Trophoblast cell (in vitro differentiated cells and primary cell): ENCODE results near the gene INSIG1.

Source experiments
- DNase-seq, 2 donors: peaks; one replicate each; pipeline ENCODE4 v3.0.0-alpha.2; 2016
- H2AFZ ChIP-seq: 2 replicates; pipeline ENCODE4 v1.6.1; 2013; ENCODE audit warnings: low read length, moderate library complexity, mild to moderate bottlenecking; ENCODE audit not compliant: insufficient read depth, poor library complexity
- H2AK5ac ChIP-seq: 2 replicates; pipeline ENCODE4 v1.6.1; 2013; ENCODE audit warnings: mild to moderate bottlenecking, low read length
- H2BK120ac ChIP-seq: 2 replicates; pipeline ENCODE4 v1.6.1; 2013; ENCODE audit warnings: low read length, mild to moderate bottlenecking, moderate library complexity; ENCODE audit not compliant: insufficient read depth, poor library complexity
- H2BK12ac ChIP-seq: 2 replicates; pipeline ENCODE4 v1.6.1; 2013; ENCODE audit warnings: mild to moderate bottlenecking, low read length, moderate library complexity
- H2BK5ac ChIP-seq: 2 replicates; pipeline ENCODE4 v1.6.1; 2013; ENCODE audit warnings: low read length, low read depth, moderate library complexity, mild to moderate bottlenecking; ENCODE audit not compliant: poor library complexity
- H3K14ac ChIP-seq: 2 replicates; pipeline ENCODE4 v1.6.1; 2013; ENCODE audit warnings: mild to moderate bottlenecking, low read length
- H3K18ac ChIP-seq: 2 replicates; pipeline ENCODE4 v1.6.1; 2013; ENCODE audit warnings: mild to moderate bottlenecking, low read length
- H3K23ac ChIP-seq: 2 replicates; pipeline ENCODE4 v1.6.1; 2013; ENCODE audit warnings: low read length
- H3K27ac ChIP-seq: 2 replicates; pipeline ENCODE4 v1.5.1; 2013; ENCODE audit warnings: low read depth, mild to moderate bottlenecking, inconsistent platforms, low read length, moderate library complexity
- H3K27me3 ChIP-seq: 2 replicates; pipeline ENCODE4 v1.6.1; 2013; ENCODE audit warnings: inconsistent platforms, mild to moderate bottlenecking, low read length, moderate library complexity; ENCODE audit not compliant: insufficient read depth
- H3K36me3 ChIP-seq, 2 experiments: 1 replicate in 1 of 2; 2 replicates in 1 of 2; pipeline ENCODE4 v1.6.1; 2013; ENCODE audit warnings: low read length in 2 of 2, mild to moderate bottlenecking in 2 of 2, moderate library complexity in 1 of 2; ENCODE audit not compliant: insufficient read depth in 2 of 2, control insufficient read depth in 1 of 2
- H3K4ac ChIP-seq: 2 replicates; pipeline ENCODE4 v1.6.1; 2013; ENCODE audit warnings: low read depth, mild to moderate bottlenecking, low read length, moderate library complexity
- H3K4me1 ChIP-seq, 2 experiments: 1 replicate in 1 of 2; 2 replicates in 1 of 2; pipeline ENCODE4 v1.6.1; 2013; ENCODE audit warnings: low read length in 2 of 2, mild to moderate bottlenecking in 2 of 2, moderate library complexity in 1 of 2; ENCODE audit not compliant: insufficient read depth in 2 of 2, control insufficient read depth in 1 of 2
- H3K4me2 ChIP-seq: 2 replicates; pipeline ENCODE4 v1.6.1; 2013; ENCODE audit warnings: inconsistent platforms, mild to moderate bottlenecking, low read length, moderate library complexity
- H3K4me3 ChIP-seq: 2 replicates; pipeline ENCODE4 v1.5.1; 2013; ENCODE audit warnings: mild to moderate bottlenecking, low read depth, low read length, inconsistent platforms
- H3K79me1 ChIP-seq: one replicate; pipeline ENCODE4 v1.6.1; 2013; ENCODE audit warnings: low read length
- H3K79me2 ChIP-seq: 2 replicates; pipeline ENCODE4 v1.6.1; 2013; ENCODE audit warnings: low read length, mild to moderate bottlenecking; ENCODE audit not compliant: control insufficient read depth, insufficient read depth, poor library complexity
- H3K9ac ChIP-seq: 2 replicates; pipeline ENCODE4 v1.6.1; 2013; ENCODE audit warnings: mild to moderate bottlenecking, low read length
- H3K9me3 ChIP-seq: 2 replicates; pipeline ENCODE4 v1.6.1; 2013; ENCODE audit warnings: low read depth, mild to moderate bottlenecking, control low read depth, inconsistent platforms, low read length; ENCODE audit not compliant: insufficient read depth
- H4K12ac ChIP-seq: 2 replicates; pipeline ENCODE4 v1.6.1; 2013; ENCODE audit warnings: low read depth, mild to moderate bottlenecking, low read length, moderate library complexity
- H4K8ac ChIP-seq: 2 replicates; pipeline ENCODE4 v1.6.1; 2013; ENCODE audit warnings: low read depth, mild to moderate bottlenecking, low read length, moderate library complexity
- H4K91ac ChIP-seq: one replicate; pipeline ENCODE4 v1.6.1; 2013; ENCODE audit warnings: low read depth, mild to moderate bottlenecking, low read length, moderate library complexity
- WGBS: extraction: QIAGEN DNeasy Blood & Tissue Kit; methylation state at CpG from one replicate; pipeline ENCODE4 v1.1.7; 2013; ENCODE audit warnings: missing lambda C conversion rate; ENCODE audit not compliant: insufficient read length, insufficient coverage; ENCODE audit errors: extremely low coverage; 5-methylcytosine and 5-hydroxymethylcytosine counted together

INSIG1 gene

GRCh38 chr7:155283565-155284194 is 14.0 kb upstream of the INSIG1 start:
- Histone ChIP-seq H4K12ac (no peak overlapping the region), H2AFZ (no peak overlapping the region), H3K18ac (no peak overlapping the region), H4K8ac (no peak overlapping the region), H3K4ac (no peak overlapping the region), H3K23ac (no peak overlapping the region), H3K14ac (no peak overlapping the region), H3K79me2 (no peaks in the 10 kb centered on the region), H3K79me1 (no peaks in the 10 kb centered on the region), H3K4me1 (peaks cover 0 to 2% of the 10 kb centered on the region in 2 experiments), H2BK12ac (no peak overlapping the region), H2BK5ac (no peak overlapping the region), H3K4me3 (no peak overlapping the region), H3K27me3 (no peaks in the 10 kb centered on the region), H3K9me3 (peaks cover 6% of the 10 kb centered on the region), H4K91ac (no peak overlapping the region), H3K27ac (no peak overlapping the region), H3K4me2 (no peak overlapping the region), H3K9ac (no peak overlapping the region), H2AK5ac (no peak overlapping the region), H2BK120ac (no peak overlapping the region), H3K36me3 (no peaks in the 10 kb centered on the region)
- 100% methylated on average over 1 of the region's 2 CpGs for WGBS
- no peak for DNase-seq

GRCh38 chr7:155284496-155285274 is 13.0 kb upstream of the INSIG1 start:
- Histone ChIP-seq H3K18ac (no peak overlapping the region), H2BK5ac (no peak overlapping the region), H3K4me1 (peaks cover 0 to 2% of the 10 kb centered on the region in 2 experiments), H2BK120ac (no peak overlapping the region), H4K12ac (no peak overlapping the region), H3K9ac (no peak overlapping the region), H2AK5ac (no peak overlapping the region), H3K9me3 (peaks cover 6% of the 10 kb centered on the region), H3K27me3 (no peaks in the 10 kb centered on the region), H3K79me2 (no peaks in the 10 kb centered on the region), H3K4me3 (no peak overlapping the region), H3K4me2 (no peak overlapping the region), H3K14ac (no peak overlapping the region), H2AFZ (no peak overlapping the region), H2BK12ac (no peak overlapping the region), H4K91ac (no peak overlapping the region), H4K8ac (no peak overlapping the region), H3K23ac (no peak overlapping the region), H3K36me3 (no peaks in the 10 kb centered on the region), H3K79me1 (no peaks in the 10 kb centered on the region), H3K4ac (no peak overlapping the region), H3K27ac (no peak overlapping the region)
- DNase-seq, result no peak
- WGBS, result no CpG with 5 or more reads among the region's 10 CpGs

- peaks cover 0 to 2% of the 10 kb centered on the region in 2 experiments for H3K4me1 ChIP-seq
- no peak overlapping the region for H3K9ac ChIP-seq
- H3K18ac ChIP-seq, result no peak overlapping the region
- H3K4ac ChIP-seq, result no peak overlapping the region
- no peaks in the 10 kb centered on the region for H3K36me3 ChIP-seq
- H2BK120ac ChIP-seq, result no peak overlapping the region
- H4K12ac ChIP-seq, result no peak overlapping the region
- no peak overlapping the region for H3K4me3 ChIP-seq
- H3K9me3 ChIP-seq, result peaks cover 5% of the 10 kb centered on the region
- H2BK12ac ChIP-seq, result no peak overlapping the region
- H3K27ac ChIP-seq, result no peak overlapping the region
- no peak overlapping the region for H3K23ac ChIP-seq
- no peak overlapping the region for H2AFZ ChIP-seq
- H4K8ac ChIP-seq, result no peak overlapping the region
- no peak overlapping the region for H2AK5ac ChIP-seq
- H4K91ac ChIP-seq, result no peak overlapping the region
- H3K14ac ChIP-seq, result no peak overlapping the region
- WGBS, result no CpG with 5 or more reads among the region's 7 CpGs
- no peaks in the 10 kb centered on the region for H3K27me3 ChIP-seq
- H2BK5ac ChIP-seq, result no peak overlapping the region
- no peak overlapping the region for H3K4me2 ChIP-seq
- H3K79me1 ChIP-seq, result no peaks in the 10 kb centered on the region
- no peaks in the 10 kb centered on the region for H3K79me2 ChIP-seq
- DNase-seq, result no peak
Observed at GRCh38 chr7:155285423-155285822, 12.3 kb upstream of the INSIG1 start.

- H3K27me3 ChIP-seq, result no peaks in the 10 kb centered on the region
- H3K9ac ChIP-seq, result no peak overlapping the region
- no peak for DNase-seq
- H2BK5ac ChIP-seq, result no peak overlapping the region
- H3K79me2 ChIP-seq, result no peaks in the 10 kb centered on the region
- no peak overlapping the region for H4K91ac ChIP-seq
- H3K18ac ChIP-seq, result no peak overlapping the region
- H3K9me3 ChIP-seq, result peaks cover 3% of the 10 kb centered on the region
- no peak overlapping the region for H3K23ac ChIP-seq
- H4K12ac ChIP-seq, result no peak overlapping the region
- H3K36me3 ChIP-seq, result no peaks in the 10 kb centered on the region
- H3K79me1 ChIP-seq, result no peaks in the 10 kb centered on the region
- H3K4ac ChIP-seq, result no peak overlapping the region
- no peak overlapping the region for H2AFZ ChIP-seq
- no peak overlapping the region for H2BK12ac ChIP-seq
- H3K14ac ChIP-seq, result no peak overlapping the region
- peaks cover 0 to 2% of the 10 kb centered on the region in 2 experiments for H3K4me1 ChIP-seq
- no peak overlapping the region for H2BK120ac ChIP-seq
- no peak overlapping the region for H3K27ac ChIP-seq
- no peak overlapping the region for H2AK5ac ChIP-seq
- no CpG with 5 or more reads among the region's 11 CpGs for WGBS
- H3K4me3 ChIP-seq, result no peak overlapping the region
- H3K4me2 ChIP-seq, result no peak overlapping the region
- no peak overlapping the region for H4K8ac ChIP-seq
Observed at GRCh38 chr7:155285833-155286232, 11.8 kb upstream of the INSIG1 start.
